ENCODE results near the gene PLPP3.

PLPP3 gene

DNA sequence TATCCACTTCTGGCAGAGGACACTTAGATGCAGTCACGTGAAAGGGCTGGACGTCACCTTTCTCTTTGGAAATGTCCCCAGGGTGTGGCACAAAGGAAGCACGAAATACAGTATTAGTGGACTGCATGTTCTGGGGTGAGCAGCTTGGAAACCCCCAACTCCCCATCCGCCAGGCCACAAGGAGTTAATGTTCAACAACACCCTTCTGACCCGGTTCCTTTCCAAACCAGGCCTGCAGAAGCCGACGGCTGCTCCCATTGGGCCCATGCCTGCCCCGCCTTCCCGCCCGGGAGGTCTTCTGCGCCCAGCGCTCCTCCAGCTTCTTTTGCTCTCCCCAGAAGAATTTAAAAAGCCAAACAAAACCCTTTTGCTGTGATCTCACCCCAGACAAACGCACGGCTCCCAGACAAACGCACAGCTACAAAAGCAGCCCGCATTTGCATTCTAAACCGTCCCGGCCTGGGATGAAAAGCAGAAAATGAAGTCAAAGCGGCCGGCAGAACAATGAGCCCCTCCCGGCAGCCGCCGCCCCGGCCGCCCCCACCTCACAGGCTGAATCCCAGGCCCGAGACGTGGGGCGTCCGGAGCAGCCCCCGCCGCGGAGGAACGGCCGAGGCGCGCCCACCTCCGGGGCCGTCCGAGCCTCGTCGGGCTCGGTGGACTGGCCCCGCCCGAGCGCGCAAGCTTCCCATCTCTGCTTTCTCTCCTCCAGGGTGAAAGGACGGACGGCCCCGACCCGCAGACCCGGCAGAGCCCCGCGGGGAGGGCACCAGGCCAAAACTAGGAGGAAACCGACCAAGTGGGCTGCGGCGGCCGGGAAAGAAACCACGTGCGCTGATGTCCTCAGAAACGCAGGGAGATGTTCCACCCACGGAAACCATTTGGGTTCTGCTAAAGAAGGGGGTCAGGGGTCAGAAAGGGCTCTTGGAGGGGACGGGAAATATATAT lies 101.9 kb downstream of the PLPP3 start:
- peak in 2 of 3 donors; percentile 14 to 26 for DNase-seq
- CTCF ChIA-PET = no interaction called here
- Histone ChIP-seq H3K4me1 (ENCODE audit: control extremely low read depth in 1 of 4, control insufficient read depth in 4 of 4, insufficient read depth in 4 of 4, low read length in 3 of 4) (peaks cover 6 to 18% (median 17%) of the 10 kb centered on the region in 4 experiments), H3K36me3 (ENCODE audit: control insufficient read depth in 4 of 4, insufficient read depth in 4 of 4, low read length in 3 of 4) (no peaks in the 10 kb centered on the region), H3K9me3 (ENCODE audit: control extremely low read depth in 1 of 5, control insufficient read depth in 4 of 5, insufficient read depth in 2 of 5, low read depth in 1 of 5, low read length in 4 of 5) (no peaks in the 10 kb centered on the region), H3K27me3 (replicated peaks in 2 of 5; ENCODE audit: control insufficient read depth in 4 of 5, insufficient read depth in 5 of 5, low read length in 4 of 5) (peaks cover 2 to 23% (median 16%) of the 10 kb centered on the region in 5 experiments), H3K27ac (ENCODE audit: insufficient read depth in 1 of 2, low read depth in 1 of 2, low read length in 2 of 2, poor library complexity in 1 of 2, severe bottlenecking in 2 of 2) (no peak overlapping the region), H3K4me3 (ENCODE audit: control insufficient read depth in 1 of 7, extremely low read depth in 1 of 7, insufficient read depth in 4 of 7, low read depth in 2 of 7, low read length in 6 of 7) (peak overlapping the region; percentile 27 to 70 (median 53))
- 9% methylated on average over 52 of the region's 62 CpGs for WGBS (ENCODE audit: insufficient coverage)
- POLR2A ChIA-PET = no interaction called here

DNA sequence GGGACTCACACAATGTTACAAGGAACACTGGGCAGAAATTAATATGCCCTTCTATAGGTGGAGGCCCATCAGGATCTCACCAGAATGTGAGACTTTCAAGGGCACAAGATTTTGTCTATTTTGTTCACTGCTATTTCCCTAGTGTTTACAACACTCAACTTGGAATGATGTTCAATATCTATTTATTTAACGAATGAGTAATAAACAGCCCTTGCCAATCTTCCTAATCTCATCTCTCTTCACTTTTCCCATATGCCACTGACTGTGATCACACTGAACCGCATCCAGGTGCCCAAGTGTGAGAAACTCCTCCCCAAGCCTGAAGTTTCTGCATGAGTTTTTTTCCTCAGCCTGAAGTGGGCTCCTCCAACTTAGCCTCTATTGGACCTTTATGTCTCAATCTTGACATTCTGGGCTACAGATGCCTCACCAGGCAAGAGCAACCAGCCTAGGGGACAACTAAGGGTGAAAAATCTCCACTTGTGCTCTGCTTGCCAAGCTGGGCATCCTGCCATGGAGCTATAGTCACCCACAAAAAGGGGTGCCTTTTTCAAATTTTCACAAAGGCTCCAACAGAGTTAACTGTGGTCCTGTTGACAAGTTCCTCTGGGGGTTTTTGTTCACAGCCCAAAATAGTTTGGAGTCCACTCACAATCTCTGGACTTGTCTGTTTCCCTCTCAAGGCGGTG lies 105.6 kb downstream of the PLPP3 start:
- H3K36me3 ChIP-seq (ENCODE audit: control insufficient read depth in 4 of 4, insufficient read depth in 4 of 4, low read length in 3 of 4) = no peaks in the 10 kb centered on the region
- 93% methylated on average over 1 of the region's 3 CpGs for WGBS (ENCODE audit: insufficient coverage)
- DNase-seq = no peak
- no peak overlapping the region for H3K4me3 ChIP-seq (ENCODE audit: control insufficient read depth in 1 of 7, extremely low read depth in 1 of 7, insufficient read depth in 4 of 7, low read depth in 2 of 7, low read length in 6 of 7)
- H3K27me3 ChIP-seq (replicated peaks in 2 of 5; ENCODE audit: control insufficient read depth in 4 of 5, insufficient read depth in 5 of 5, low read length in 4 of 5) = peaks cover 2 to 19% (median 14%) of the 10 kb centered on the region in 5 experiments
- ChIA-PET CTCF (no interaction called here), POLR2A (no interaction called here)
- no peak overlapping the region for H3K27ac ChIP-seq (ENCODE audit: insufficient read depth in 1 of 2, low read depth in 1 of 2, low read length in 2 of 2, poor library complexity in 1 of 2, severe bottlenecking in 2 of 2)
- H3K9me3 ChIP-seq (ENCODE audit: control extremely low read depth in 1 of 5, control insufficient read depth in 4 of 5, insufficient read depth in 2 of 5, low read depth in 1 of 5, low read length in 4 of 5) = no peaks in the 10 kb centered on the region
- H3K4me1 ChIP-seq (ENCODE audit: control extremely low read depth in 1 of 4, control insufficient read depth in 4 of 4, insufficient read depth in 4 of 4, low read length in 3 of 4) = peaks cover 10 to 22% (median 19%) of the 10 kb centered on the region in 4 experiments

DNA sequence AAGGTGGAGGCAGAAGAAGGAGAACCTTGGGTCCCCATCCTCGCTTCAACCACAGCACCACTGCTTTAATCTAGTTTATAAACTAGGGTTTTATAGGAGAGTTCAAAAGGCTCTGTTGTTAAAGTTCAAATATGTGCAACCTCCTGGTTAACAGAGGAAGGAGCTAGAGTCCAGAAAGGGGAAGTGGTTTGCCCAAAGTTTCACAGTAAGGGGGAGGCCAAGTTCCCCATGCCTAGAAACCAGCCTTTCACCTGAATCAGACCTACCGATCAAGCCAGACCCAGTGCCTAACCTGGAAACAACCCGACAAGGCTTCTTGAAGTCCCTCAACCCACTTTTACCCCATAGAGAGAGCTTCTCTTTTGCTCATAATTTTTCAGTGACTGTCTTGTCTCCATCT lies 106.5 kb downstream of the PLPP3 start:
- H3K4me3 ChIP-seq (ENCODE audit: control insufficient read depth in 1 of 7, extremely low read depth in 1 of 7, insufficient read depth in 4 of 7, low read depth in 2 of 7, low read length in 6 of 7) = peak overlapping the region in 1 of 7 experiments; percentile 48
- H3K27me3 ChIP-seq (replicated peaks in 2 of 5; ENCODE audit: control insufficient read depth in 4 of 5, insufficient read depth in 5 of 5, low read length in 4 of 5) = peaks cover 2 to 13% (median 8%) of the 10 kb centered on the region in 5 experiments
- peak; percentile 56 to 87 (median 85) for DNase-seq
- H3K36me3 ChIP-seq (ENCODE audit: control insufficient read depth in 4 of 4, insufficient read depth in 4 of 4, low read length in 3 of 4) = no peaks in the 10 kb centered on the region
- 0% methylated on average over 2 of the region's 3 CpGs for WGBS (ENCODE audit: insufficient coverage)
- peaks cover 10 to 22% (median 19%) of the 10 kb centered on the region in 4 experiments for H3K4me1 ChIP-seq (ENCODE audit: control extremely low read depth in 1 of 4, control insufficient read depth in 4 of 4, insufficient read depth in 4 of 4, low read length in 3 of 4)
- H3K9me3 ChIP-seq (ENCODE audit: control extremely low read depth in 1 of 5, control insufficient read depth in 4 of 5, insufficient read depth in 2 of 5, low read depth in 1 of 5, low read length in 4 of 5) = no peaks in the 10 kb centered on the region
- POLR2A ChIA-PET = no interaction called here
- CTCF ChIA-PET = no interaction called here
- H3K27ac ChIP-seq (ENCODE audit: insufficient read depth in 1 of 2, low read depth in 1 of 2, low read length in 2 of 2, poor library complexity in 1 of 2, severe bottlenecking in 2 of 2) = no peak overlapping the region

DNA sequence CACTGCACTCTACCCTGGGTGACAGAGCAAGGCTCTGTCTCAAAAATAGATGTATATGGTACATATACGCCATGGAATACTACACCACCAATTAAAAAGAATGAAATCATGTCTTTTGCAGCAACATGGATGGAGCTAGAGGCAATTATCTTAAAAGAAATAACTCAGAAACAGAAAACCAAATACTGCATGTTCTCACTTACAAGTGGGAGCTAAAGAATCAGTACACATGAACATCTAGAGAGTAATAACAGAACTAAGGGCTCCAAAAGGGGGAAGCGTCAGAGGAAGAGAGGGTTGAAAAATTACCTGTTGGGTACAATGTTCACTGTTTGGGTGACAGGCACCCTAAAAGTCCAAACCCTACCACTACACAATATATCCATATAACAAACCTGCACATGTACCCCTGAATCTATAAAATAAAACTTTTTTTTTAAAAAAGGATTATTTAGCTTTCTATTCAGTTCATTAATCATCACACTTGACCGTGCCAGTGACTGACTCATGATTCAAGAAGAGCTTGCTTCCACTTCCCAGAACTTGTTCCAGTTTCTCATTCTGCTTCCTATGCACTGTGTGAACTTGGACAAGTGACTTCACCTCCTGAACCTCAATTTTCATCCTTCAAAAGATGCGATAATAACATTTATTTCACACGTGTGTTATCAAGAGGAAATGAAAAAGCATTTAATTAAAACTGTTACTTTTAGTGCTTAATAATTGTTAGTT lies 109.6 kb downstream of the PLPP3 start:
- no peak overlapping the region for H3K4me3 ChIP-seq (ENCODE audit: control insufficient read depth in 1 of 7, extremely low read depth in 1 of 7, insufficient read depth in 4 of 7, low read depth in 2 of 7, low read length in 6 of 7)
- WGBS (ENCODE audit: insufficient coverage) = no CpG with 5 or more reads among the region's 5 CpGs
- POLR2A ChIA-PET = no interaction called here
- peaks cover 0 to 3% (median 0%) of the 10 kb centered on the region in 5 experiments for H3K27me3 ChIP-seq (replicated peaks in 2 of 5; ENCODE audit: control insufficient read depth in 4 of 5, insufficient read depth in 5 of 5, low read length in 4 of 5)
- H3K9me3 ChIP-seq (ENCODE audit: control extremely low read depth in 1 of 5, control insufficient read depth in 4 of 5, insufficient read depth in 2 of 5, low read depth in 1 of 5, low read length in 4 of 5) = no peaks in the 10 kb centered on the region
- H3K27ac ChIP-seq (ENCODE audit: insufficient read depth in 1 of 2, low read depth in 1 of 2, low read length in 2 of 2, poor library complexity in 1 of 2, severe bottlenecking in 2 of 2) = no peak overlapping the region
- no peaks in the 10 kb centered on the region for H3K36me3 ChIP-seq (ENCODE audit: control insufficient read depth in 4 of 4, insufficient read depth in 4 of 4, low read length in 3 of 4)
- peak in 1 of 3 donors; percentile 2 for DNase-seq
- CTCF ChIA-PET = no interaction called here
- peaks cover 9 to 13% (median 11%) of the 10 kb centered on the region in 4 experiments for H3K4me1 ChIP-seq (ENCODE audit: control extremely low read depth in 1 of 4, control insufficient read depth in 4 of 4, insufficient read depth in 4 of 4, low read length in 3 of 4)

DNA sequence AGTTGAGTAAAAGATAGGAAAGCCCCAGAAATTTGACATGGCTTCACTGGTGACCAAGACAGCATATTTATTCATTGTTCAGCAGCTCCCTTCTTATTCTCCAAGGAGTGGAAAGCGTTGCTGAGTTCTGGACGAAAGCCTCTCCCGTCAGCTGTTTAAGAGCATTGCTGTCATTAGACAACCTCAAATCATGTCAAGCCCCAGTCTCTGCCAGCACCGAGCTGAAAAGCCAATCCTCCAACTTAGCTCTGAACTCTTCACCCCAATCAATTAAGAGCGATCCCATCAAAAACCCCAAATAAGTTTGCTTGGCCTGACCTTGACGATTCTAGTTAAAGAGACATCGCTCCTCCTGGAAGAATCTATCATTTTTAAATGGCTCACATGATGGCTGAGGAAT lies 110.8 kb downstream of the PLPP3 start:
- Histone ChIP-seq H3K9me3 (ENCODE audit: control extremely low read depth in 1 of 5, control insufficient read depth in 4 of 5, insufficient read depth in 2 of 5, low read depth in 1 of 5, low read length in 4 of 5) (no peaks in the 10 kb centered on the region), H3K36me3 (ENCODE audit: control insufficient read depth in 4 of 4, insufficient read depth in 4 of 4, low read length in 3 of 4) (no peaks in the 10 kb centered on the region), H3K4me3 (ENCODE audit: control insufficient read depth in 1 of 7, extremely low read depth in 1 of 7, insufficient read depth in 4 of 7, low read depth in 2 of 7, low read length in 6 of 7) (no peak overlapping the region), H3K27me3 (replicated peaks in 2 of 5; ENCODE audit: control insufficient read depth in 4 of 5, insufficient read depth in 5 of 5, low read length in 4 of 5) (no peaks in the 10 kb centered on the region), H3K27ac (ENCODE audit: insufficient read depth in 1 of 2, low read depth in 1 of 2, low read length in 2 of 2, poor library complexity in 1 of 2, severe bottlenecking in 2 of 2) (no peak overlapping the region), H3K4me1 (ENCODE audit: control extremely low read depth in 1 of 4, control insufficient read depth in 4 of 4, insufficient read depth in 4 of 4, low read length in 3 of 4) (peaks cover 10 to 16% (median 12%) of the 10 kb centered on the region in 4 experiments)
- ChIA-PET POLR2A (interaction anchor here (0.6 kb wide), 1 partner anchor 82 kb away, joined by 3 read pairs; no protein-coding TSS in a partner anchor), CTCF (no interaction called here)
- 100% methylated on average over 7 of the region's 7 CpGs for WGBS (ENCODE audit: insufficient coverage)
- DNase-seq = no peak

DNA sequence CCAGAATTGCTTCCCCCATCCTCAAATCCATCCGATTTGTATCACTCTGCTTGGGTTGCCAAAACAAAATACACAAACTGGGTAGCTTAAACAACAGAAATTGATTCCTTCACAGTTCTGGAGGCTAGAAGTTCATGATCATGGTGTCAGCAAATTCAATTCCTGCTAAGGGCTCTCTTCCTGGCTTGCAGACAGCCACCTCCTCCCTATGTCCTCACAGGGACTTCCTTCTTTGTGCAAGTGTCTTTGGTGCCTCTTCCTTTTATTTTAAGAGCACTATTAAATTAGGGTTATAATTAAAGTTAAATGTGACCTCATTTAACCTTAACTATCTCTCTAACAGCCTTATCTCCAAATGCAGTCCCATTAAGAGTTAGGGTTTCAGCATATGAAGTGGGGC lies 112.8 kb downstream of the PLPP3 start:
- Histone ChIP-seq H3K27me3 (replicated peaks in 2 of 5; ENCODE audit: control insufficient read depth in 4 of 5, insufficient read depth in 5 of 5, low read length in 4 of 5) (no peaks in the 10 kb centered on the region), H3K4me1 (ENCODE audit: control extremely low read depth in 1 of 4, control insufficient read depth in 4 of 4, insufficient read depth in 4 of 4, low read length in 3 of 4) (peaks cover 2 to 8% (median 5%) of the 10 kb centered on the region in 4 experiments), H3K27ac (ENCODE audit: insufficient read depth in 1 of 2, low read depth in 1 of 2, low read length in 2 of 2, poor library complexity in 1 of 2, severe bottlenecking in 2 of 2) (no peak overlapping the region), H3K9me3 (ENCODE audit: control extremely low read depth in 1 of 5, control insufficient read depth in 4 of 5, insufficient read depth in 2 of 5, low read depth in 1 of 5, low read length in 4 of 5) (no peaks in the 10 kb centered on the region), H3K36me3 (ENCODE audit: control insufficient read depth in 4 of 4, insufficient read depth in 4 of 4, low read length in 3 of 4) (no peaks in the 10 kb centered on the region), H3K4me3 (ENCODE audit: control insufficient read depth in 1 of 7, extremely low read depth in 1 of 7, insufficient read depth in 4 of 7, low read depth in 2 of 7, low read length in 6 of 7) (no peak overlapping the region)
- CTCF ChIA-PET = no interaction called here
- 92% methylated on average over 1 of the region's 1 CpG for WGBS (ENCODE audit: insufficient coverage)
- DNase-seq = no peak
- POLR2A ChIA-PET = no interaction called here

All from common myeloid progenitor, CD34-positive (primary cell).